ENCODE measurements around the gene LRRN1.

GRCh38 chr3:3847994-3848922, 49.0 kb downstream of the LRRN1 start:
- TF ChIP-seq, protein P1, sequence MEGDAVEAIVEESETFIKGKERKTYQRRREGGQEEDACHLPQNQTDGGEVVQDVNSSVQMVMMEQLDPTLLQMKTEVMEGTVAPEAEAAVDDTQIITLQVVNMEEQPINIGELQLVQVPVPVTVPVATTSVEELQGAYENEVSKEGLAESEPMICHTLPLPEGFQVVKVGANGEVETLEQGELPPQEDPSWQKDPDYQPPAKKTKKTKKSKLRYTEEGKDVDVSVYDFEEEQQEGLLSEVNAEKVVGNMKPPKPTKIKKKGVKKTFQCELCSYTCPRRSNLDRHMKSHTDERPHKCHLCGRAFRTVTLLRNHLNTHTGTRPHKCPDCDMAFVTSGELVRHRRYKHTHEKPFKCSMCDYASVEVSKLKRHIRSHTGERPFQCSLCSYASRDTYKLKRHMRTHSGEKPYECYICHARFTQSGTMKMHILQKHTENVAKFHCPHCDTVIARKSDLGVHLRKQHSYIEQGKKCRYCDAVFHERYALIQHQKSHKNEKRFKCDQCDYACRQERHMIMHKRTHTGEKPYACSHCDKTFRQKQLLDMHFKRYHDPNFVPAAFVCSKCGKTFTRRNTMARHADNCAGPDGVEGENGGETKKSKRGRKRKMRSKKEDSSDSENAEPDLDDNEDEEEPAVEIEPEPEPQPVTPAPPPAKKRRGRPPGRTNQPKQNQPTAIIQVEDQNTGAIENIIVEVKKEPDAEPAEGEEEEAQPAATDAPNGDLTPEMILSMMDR (conservative IDR thresholded peaks at IDR 0.05; ENCODE audit: low read length), result no peak
- TF ChIP-seq EZH2phosphoT487 (IDR thresholded peaks at IDR 0.05; ENCODE audit: borderline replicate concordance, low read depth, low read length), result no peak
